ENCODE data around the gene PSD2. TPM values are rescaled to one million over a fixed set of nuclear protein-coding genes. Genes with fewer than 3 reads are reported as not detected.

PSD2 gene
- total RNA-seq, 1 donor from 2014 or later: 0.62 TPM

DNA sequence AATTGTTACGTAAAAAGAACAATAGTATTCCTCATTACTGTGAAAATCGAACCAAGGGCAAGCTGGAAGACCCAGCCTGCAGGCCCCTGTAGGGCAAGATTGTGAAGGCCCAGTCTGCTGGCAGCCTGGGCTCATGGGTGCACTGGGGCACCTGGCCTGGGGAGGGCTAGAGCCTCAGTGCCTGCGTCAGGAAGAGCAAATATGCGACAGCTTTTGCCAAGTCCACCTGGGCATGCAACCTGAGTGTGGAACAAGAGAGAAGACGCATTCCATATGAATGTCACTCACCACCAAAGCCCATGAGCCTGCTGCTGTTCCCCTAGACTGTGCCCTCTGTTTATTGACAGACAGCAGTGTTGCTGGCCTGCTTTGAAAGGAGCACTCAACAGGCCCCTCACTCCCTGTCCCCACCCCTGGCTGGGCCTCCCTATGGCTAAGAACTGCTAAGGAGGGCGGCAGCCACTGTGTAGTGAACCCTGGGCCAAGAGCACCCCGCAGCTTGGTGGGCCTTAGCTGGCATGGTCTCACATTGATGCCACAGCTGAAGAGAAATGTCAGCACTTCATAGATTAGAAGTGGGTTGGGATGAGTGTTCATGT is 28.2 kb downstream of the PSD2 start:
- Mint-ChIP-seq H3K27ac (ENCODE audit: unreplicated experiment) (no peak overlapping the region), H3K9me3 (ENCODE audit: unreplicated experiment) (peaks cover 2% of the 10 kb centered on the region), H3K4me3 (ENCODE audit: unreplicated experiment) (no peak overlapping the region), H3K27me3 (ENCODE audit: unreplicated experiment) (peaks cover 42% of the 10 kb centered on the region), H3K4me1 (ENCODE audit: unreplicated experiment) (no peaks in the 10 kb centered on the region), H3K36me3 (ENCODE audit: unreplicated experiment) (peaks cover 1% of the 10 kb centered on the region)
- TF ChIP-seq, protein P1, sequence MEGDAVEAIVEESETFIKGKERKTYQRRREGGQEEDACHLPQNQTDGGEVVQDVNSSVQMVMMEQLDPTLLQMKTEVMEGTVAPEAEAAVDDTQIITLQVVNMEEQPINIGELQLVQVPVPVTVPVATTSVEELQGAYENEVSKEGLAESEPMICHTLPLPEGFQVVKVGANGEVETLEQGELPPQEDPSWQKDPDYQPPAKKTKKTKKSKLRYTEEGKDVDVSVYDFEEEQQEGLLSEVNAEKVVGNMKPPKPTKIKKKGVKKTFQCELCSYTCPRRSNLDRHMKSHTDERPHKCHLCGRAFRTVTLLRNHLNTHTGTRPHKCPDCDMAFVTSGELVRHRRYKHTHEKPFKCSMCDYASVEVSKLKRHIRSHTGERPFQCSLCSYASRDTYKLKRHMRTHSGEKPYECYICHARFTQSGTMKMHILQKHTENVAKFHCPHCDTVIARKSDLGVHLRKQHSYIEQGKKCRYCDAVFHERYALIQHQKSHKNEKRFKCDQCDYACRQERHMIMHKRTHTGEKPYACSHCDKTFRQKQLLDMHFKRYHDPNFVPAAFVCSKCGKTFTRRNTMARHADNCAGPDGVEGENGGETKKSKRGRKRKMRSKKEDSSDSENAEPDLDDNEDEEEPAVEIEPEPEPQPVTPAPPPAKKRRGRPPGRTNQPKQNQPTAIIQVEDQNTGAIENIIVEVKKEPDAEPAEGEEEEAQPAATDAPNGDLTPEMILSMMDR (IDR thresholded peaks at IDR 0.05): no peak
- DNase-seq (ENCODE audit: extremely low spot score, unreplicated experiment): no peak

DNA sequence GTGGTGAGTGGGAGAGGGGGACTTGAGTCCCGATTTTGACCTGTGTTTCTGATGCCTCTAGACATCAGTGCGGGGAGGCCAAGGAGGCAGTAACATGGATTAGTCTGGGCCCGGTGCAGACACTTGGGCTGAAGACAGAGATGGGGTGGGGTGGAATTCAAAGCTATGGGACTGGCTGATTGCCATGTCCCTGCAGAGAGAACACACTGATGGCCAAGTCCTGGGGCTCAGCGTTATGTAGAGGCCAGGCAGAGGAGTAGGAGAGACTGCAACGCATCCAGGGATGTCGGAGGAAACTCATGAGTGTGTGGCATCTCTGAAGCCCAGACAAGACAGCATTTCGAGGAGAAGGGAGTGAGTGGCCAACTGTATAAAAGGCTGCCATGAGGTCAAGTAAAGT is 30.1 kb downstream of the PSD2 start:
- no peaks in the 10 kb centered on the region for H3K4me1 Mint-ChIP-seq (ENCODE audit: unreplicated experiment)
- peaks cover 5% of the 10 kb centered on the region for H3K9me3 Mint-ChIP-seq (ENCODE audit: unreplicated experiment)
- peaks cover 2% of the 10 kb centered on the region for H3K36me3 Mint-ChIP-seq (ENCODE audit: unreplicated experiment)
- TF ChIP-seq, protein P1 (IDR thresholded peaks at IDR 0.05): no peak
- H3K27me3 Mint-ChIP-seq (ENCODE audit: unreplicated experiment): peaks cover 46% of the 10 kb centered on the region
- no peak overlapping the region for H3K4me3 Mint-ChIP-seq (ENCODE audit: unreplicated experiment)
- DNase-seq (ENCODE audit: extremely low spot score, unreplicated experiment): no peak
- H3K27ac Mint-ChIP-seq (ENCODE audit: unreplicated experiment): no peak overlapping the region

DNA sequence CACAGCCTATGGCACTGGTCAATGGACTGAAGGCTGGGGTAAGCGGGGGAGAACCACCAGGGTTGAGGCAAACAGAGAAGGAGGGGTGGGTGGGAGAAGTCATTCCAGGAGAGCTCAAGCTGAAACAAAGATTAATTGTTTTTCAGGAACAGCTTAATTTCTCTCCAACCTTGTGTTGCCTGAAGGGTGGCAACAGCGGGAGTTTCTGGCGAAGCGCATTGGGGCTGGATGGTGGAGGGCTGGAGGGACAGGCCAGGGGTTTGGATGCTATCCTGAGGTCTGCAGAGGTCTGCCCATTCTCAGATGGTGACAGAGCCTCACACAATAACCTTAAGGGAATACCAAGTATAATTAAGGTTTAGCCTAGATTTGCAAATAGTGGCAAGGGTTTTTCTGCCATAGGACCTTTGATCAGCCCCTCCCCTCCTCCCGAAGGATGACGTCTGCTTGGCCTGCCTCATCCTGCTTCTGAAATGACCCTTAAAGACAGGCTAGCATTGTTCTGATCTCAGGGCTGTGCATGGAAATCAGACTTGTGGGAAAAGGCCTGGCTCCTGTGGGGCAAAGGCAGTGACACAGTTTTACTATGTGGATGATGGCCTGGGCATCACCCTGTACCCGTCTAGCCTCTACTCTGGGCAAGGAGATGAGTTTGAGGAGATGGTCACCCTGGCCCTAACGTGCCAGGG is 32.7 kb downstream of the PSD2 start:
- H3K9me3 Mint-ChIP-seq (ENCODE audit: unreplicated experiment): peaks cover 5% of the 10 kb centered on the region
- H3K4me3 Mint-ChIP-seq (ENCODE audit: unreplicated experiment): no peak overlapping the region
- no peaks in the 10 kb centered on the region for H3K4me1 Mint-ChIP-seq (ENCODE audit: unreplicated experiment)
- no peak for DNase-seq (ENCODE audit: extremely low spot score, unreplicated experiment)
- H3K27ac Mint-ChIP-seq (ENCODE audit: unreplicated experiment): no peak overlapping the region
- H3K36me3 Mint-ChIP-seq (ENCODE audit: unreplicated experiment): peaks cover 2% of the 10 kb centered on the region
- peaks cover 72% of the 10 kb centered on the region for H3K27me3 Mint-ChIP-seq (ENCODE audit: unreplicated experiment)
- TF ChIP-seq, protein P1 (IDR thresholded peaks at IDR 0.05): no peak

DNA sequence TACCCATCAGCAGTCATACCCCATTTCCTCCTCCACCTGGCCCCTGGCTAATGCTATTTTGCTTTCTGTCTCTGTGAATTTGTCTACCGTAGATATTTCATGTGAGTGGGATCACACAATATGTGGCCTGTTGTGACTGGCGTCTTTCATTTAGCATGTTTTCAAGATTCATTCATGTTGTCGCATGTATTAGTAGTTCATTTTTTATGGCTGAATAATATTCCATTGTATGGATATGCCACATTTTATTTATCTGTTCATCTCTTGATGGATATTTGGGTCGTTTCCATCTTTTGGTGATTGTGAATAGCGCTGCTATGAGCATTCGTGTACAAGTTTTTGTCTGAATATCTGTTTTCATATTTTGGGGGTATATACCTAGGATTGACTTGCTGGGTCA is 33.9 kb downstream of the PSD2 start:
- TF ChIP-seq, protein P1 (IDR thresholded peaks at IDR 0.05): no peak
- peaks cover 5% of the 10 kb centered on the region for H3K9me3 Mint-ChIP-seq (ENCODE audit: unreplicated experiment)
- no peak overlapping the region for H3K27ac Mint-ChIP-seq (ENCODE audit: unreplicated experiment)
- no peak for DNase-seq (ENCODE audit: extremely low spot score, unreplicated experiment)
- no peaks in the 10 kb centered on the region for H3K4me1 Mint-ChIP-seq (ENCODE audit: unreplicated experiment)
- no peak overlapping the region for H3K4me3 Mint-ChIP-seq (ENCODE audit: unreplicated experiment)
- H3K36me3 Mint-ChIP-seq (ENCODE audit: unreplicated experiment): peaks cover 2% of the 10 kb centered on the region
- H3K27me3 Mint-ChIP-seq (ENCODE audit: unreplicated experiment): peaks cover 78% of the 10 kb centered on the region

DNA sequence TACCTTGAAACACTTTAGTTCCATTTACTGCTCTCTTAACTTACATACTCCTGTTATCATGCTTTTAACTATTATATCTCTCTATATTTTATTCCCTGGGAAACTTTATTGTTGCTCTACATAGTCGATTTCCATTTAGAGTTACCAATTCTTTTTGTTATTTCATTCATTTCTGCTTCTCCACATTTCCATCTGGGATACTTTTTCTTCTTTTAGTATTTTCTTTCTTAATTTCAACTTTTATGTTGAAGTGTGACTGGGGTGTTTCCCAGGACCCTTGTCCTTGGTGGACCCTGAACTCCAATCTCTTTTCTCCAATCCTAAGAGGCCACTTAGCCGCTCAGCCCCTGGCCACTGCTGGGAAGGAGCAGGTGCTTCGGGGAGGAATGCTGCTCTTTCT is 36.0 kb downstream of the PSD2 start:
- Mint-ChIP-seq H3K4me1 (ENCODE audit: unreplicated experiment) (no peaks in the 10 kb centered on the region), H3K36me3 (ENCODE audit: unreplicated experiment) (peaks cover 2% of the 10 kb centered on the region), H3K9me3 (ENCODE audit: unreplicated experiment) (peaks cover 5% of the 10 kb centered on the region), H3K4me3 (ENCODE audit: unreplicated experiment) (no peak overlapping the region), H3K27ac (ENCODE audit: unreplicated experiment) (no peak overlapping the region), H3K27me3 (ENCODE audit: unreplicated experiment) (peaks cover 66% of the 10 kb centered on the region)
- TF ChIP-seq, protein P1 (IDR thresholded peaks at IDR 0.05): no peak
- no peak for DNase-seq (ENCODE audit: extremely low spot score, unreplicated experiment)
